T-cell (primary cell): ENCODE measurements around the gene ARGLU1. TPM values are rescaled to one million over a fixed set of nuclear protein-coding genes. Genes with fewer than 3 reads are reported as not detected.

Experiments
- ATAC-seq, 4 experiments: fragments of 200-7000 bp in 3 of 4; fragments of 150-1000 bp in 1 of 4; cut with Tn5 transposase; replicated peaks in 1 of 4; 1 replicate in 3 of 4; 2 replicates in 1 of 4; pipeline ENCODE4 v1.10.0; 2021; ENCODE audit warnings: moderate library complexity in 3 of 4, mild to moderate bottlenecking in 2 of 4, moderate number of reproducible peaks in 1 of 4
- CTCF ChIA-PET, 2 donors: fragments of 300-600 bp; sonication (Branson Sonifier 250); formaldehyde crosslinking; loops; one replicate each; lab custom pipeline; 2022; ENCODE audit warnings: antibody characterized with exemption in 2 of 2; lab: Charles Lee
- POLR2A ChIA-PET, 2 donors: fragments of 300-600 bp; sonication (Branson Sonifier 250); formaldehyde crosslinking; loops; one replicate each; lab custom pipeline; 2022; ENCODE audit warnings: antibody characterized with exemption in 2 of 2; lab: Charles Lee
- DNase-seq, 35 experiments: peaks; one replicate each; pipeline versions ENCODE4 v3.0.0 to v3.0.0-alpha.2; 2013 to 2023
- H3K27ac ChIP-seq: one replicate; pipeline ENCODE4 v1.5.1; 2013; ENCODE audit warnings: low read length
- H3K27me3 ChIP-seq, 2 experiments: replicated peaks in 1 of 2; 1 replicate in 1 of 2; 2 replicates in 1 of 2; pipeline versions ENCODE4 v1.6.1 to v1.7.0; 2013; ENCODE audit warnings: low read length in 1 of 2, mixed read lengths in 1 of 2; ENCODE audit not compliant: control insufficient read depth in 2 of 2, insufficient read depth in 2 of 2; ENCODE audit errors: extremely low read depth in 1 of 2
- H3K36me3 ChIP-seq, 2 donors: 1 replicate in 1 of 2; 2 replicates in 1 of 2; pipeline versions ENCODE4 v1.6.1 to v1.7.0; 2013; ENCODE audit warnings: low read length in 1 of 2; ENCODE audit not compliant: control insufficient read depth in 2 of 2, insufficient read depth in 1 of 2; ENCODE audit errors: extremely low read depth in 1 of 2
- H3K4me1 ChIP-seq, 2 experiments: 1 replicate in 1 of 2; 2 replicates in 1 of 2; pipeline versions ENCODE4 v1.6.1 to v1.7.0; 2013; ENCODE audit warnings: low read length in 2 of 2, mixed read lengths in 1 of 2; ENCODE audit not compliant: insufficient read depth in 2 of 2, control insufficient read depth in 1 of 2; ENCODE audit errors: extremely low read depth in 1 of 2
- H3K4me3 ChIP-seq, 2 donors: 1 replicate in 1 of 2; 2 replicates in 1 of 2; pipeline versions ENCODE4 v1.5.1 to v1.7.0; 2013; ENCODE audit warnings: mild to moderate bottlenecking in 2 of 2, low read length in 1 of 2, moderate library complexity in 1 of 2; ENCODE audit not compliant: control insufficient read depth in 1 of 2; ENCODE audit errors: extremely low read depth in 1 of 2
- H3K9me3 ChIP-seq: 2 replicates; pipeline ENCODE4 v1.7.0; 2013
- H3K27ac Mint-ChIP-seq, 2 donors: one replicate each; pipeline ENCODE4 v1.8.0; 2020 to 2021; ENCODE audit warnings: mild to moderate bottlenecking in 2 of 2, mixed read lengths in 2 of 2
- H3K27me3 Mint-ChIP-seq, 2 donors: one replicate each; pipeline ENCODE4 v1.8.0; 2021 to 2022; ENCODE audit warnings: mixed read lengths in 2 of 2
- H3K36me3 Mint-ChIP-seq: one replicate; pipeline ENCODE4 v1.8.0; 2021; ENCODE audit warnings: mixed read lengths
- H3K4me1 Mint-ChIP-seq, 3 donors: one replicate each; pipeline ENCODE4 v1.8.0; 2020 to 2022; ENCODE audit warnings: mixed read lengths in 3 of 3, mild to moderate bottlenecking in 1 of 3
- H3K4me3 Mint-ChIP-seq, 3 donors: one replicate each; pipeline ENCODE4 v1.8.0; 2020 to 2022; ENCODE audit warnings: mild to moderate bottlenecking in 3 of 3, mixed read lengths in 3 of 3, moderate library complexity in 3 of 3
- H3K9me3 Mint-ChIP-seq, 3 donors: one replicate each; pipeline ENCODE4 v1.8.0; 2020 to 2022; ENCODE audit warnings: mixed read lengths in 3 of 3
- WGBS: methylation state at CpG from one replicate; pipeline ENCODE4 v1.1.5; 2013; ENCODE audit warnings: missing lambda C conversion rate; ENCODE audit not compliant: insufficient coverage; 5-methylcytosine and 5-hydroxymethylcytosine counted together
- total RNA-seq, 35 experiments: library from RNA in 6 of 35; stranded (reverse) in 6 of 35; fragments of 120-200 nt in 1 of 35; gene quantifications; one replicate each; pipeline versions ENCODE4 v1.2.1 to v1.2.4 and lab custom pipeline; 2013 to 2026

The ARGLU1 gene
- total RNA-seq, 5 donors from 2014 or later (not counting 1 experiment from before 2014, with no cell fraction given) = 158 to 197 (median 184) TPM

DNA sequence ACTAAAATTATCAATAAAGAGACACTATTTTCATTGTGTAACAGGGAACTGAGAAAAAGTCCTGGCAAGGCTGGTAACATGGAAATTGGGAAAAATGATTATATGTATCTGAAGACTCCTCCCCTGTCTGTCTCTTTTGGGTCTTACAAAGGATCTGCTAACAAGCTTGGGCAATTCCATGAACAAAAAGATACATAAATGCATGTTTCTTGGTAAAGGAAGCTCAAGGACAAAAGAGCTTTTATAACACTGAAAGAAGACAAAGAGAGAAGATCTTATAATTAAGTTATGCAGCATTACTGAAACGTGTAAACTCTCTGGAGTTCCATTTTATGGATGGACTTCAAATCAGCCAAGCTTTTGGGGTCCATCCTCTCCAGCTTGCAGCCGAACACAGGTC lies 61.7 kb downstream of the ARGLU1 start:
- ChIA-PET CTCF (no interaction called here), POLR2A (no interaction called here)
- Histone ChIP-seq H3K27ac (no peak overlapping the region), H3K9me3 (no peaks in the 10 kb centered on the region), H3K36me3 (no peaks in the 10 kb centered on the region), H3K4me3 (no peak overlapping the region), H3K27me3 (no peaks in the 10 kb centered on the region), H3K4me1 (no peaks in the 10 kb centered on the region)
- H3K4me1 Mint-ChIP-seq = no peaks in the 10 kb centered on the region
- WGBS = no CpG with 5 or more reads among the region's 2 CpGs
- ATAC-seq (no peak), DNase-seq (no peak)
- H3K27me3 Mint-ChIP-seq = peaks cover 4 to 16% of the 10 kb centered on the region in 2 donors
- no peak overlapping the region for H3K27ac Mint-ChIP-seq
- no peaks in the 10 kb centered on the region for H3K9me3 Mint-ChIP-seq
- H3K4me3 Mint-ChIP-seq = no peak overlapping the region
- no peaks in the 10 kb centered on the region for H3K36me3 Mint-ChIP-seq

DNA sequence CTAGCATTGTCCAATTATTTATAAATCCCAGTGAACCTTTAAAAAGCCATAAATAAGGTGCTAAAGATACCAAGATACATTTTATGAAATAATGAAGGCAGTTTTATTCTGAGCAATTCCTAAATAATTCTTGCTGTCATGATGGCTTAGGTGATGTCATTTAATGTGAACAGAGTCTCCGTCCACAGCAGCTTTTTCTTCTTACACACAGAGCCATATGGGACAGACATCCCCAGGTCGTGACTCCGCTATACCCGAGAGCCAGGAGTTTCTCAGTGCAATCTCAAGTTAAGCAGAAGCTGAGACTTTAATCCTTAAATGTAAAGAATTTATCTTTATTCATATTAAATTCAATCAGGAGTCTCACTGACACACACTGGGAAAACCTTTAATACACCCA lies 62.2 kb downstream of the ARGLU1 start:
- Histone ChIP-seq H3K27me3 (no peaks in the 10 kb centered on the region), H3K4me3 (no peak overlapping the region), H3K4me1 (no peaks in the 10 kb centered on the region), H3K9me3 (no peaks in the 10 kb centered on the region), H3K27ac (no peak overlapping the region), H3K36me3 (no peaks in the 10 kb centered on the region)
- no peak for ATAC-seq
- Mint-ChIP-seq H3K27me3 (peaks cover 4 to 13% of the 10 kb centered on the region in 2 donors), H3K4me1 (no peaks in the 10 kb centered on the region), H3K36me3 (no peaks in the 10 kb centered on the region), H3K27ac (no peak overlapping the region), H3K9me3 (no peaks in the 10 kb centered on the region), H3K4me3 (no peak overlapping the region)
- DNase-seq = no peak
- no CpG with 5 or more reads among the region's 4 CpGs for WGBS
- CTCF ChIA-PET = no interaction called here
- POLR2A ChIA-PET = no interaction called here

- Mint-ChIP-seq H3K27me3 (peaks cover 9 to 18% of the 10 kb centered on the region in 2 donors), H3K9me3 (no peaks in the 10 kb centered on the region), H3K27ac (no peak overlapping the region), H3K4me1 (no peaks in the 10 kb centered on the region), H3K4me3 (no peak overlapping the region), H3K36me3 (no peaks in the 10 kb centered on the region)
- Histone ChIP-seq H3K9me3 (no peaks in the 10 kb centered on the region), H3K4me1 (no peaks in the 10 kb centered on the region), H3K27ac (no peak overlapping the region), H3K4me3 (no peak overlapping the region), H3K36me3 (no peaks in the 10 kb centered on the region), H3K27me3 (no peaks in the 10 kb centered on the region)
- POLR2A ChIA-PET = no interaction called here
- WGBS = no CpG with 5 or more reads among the region's 4 CpGs
- CTCF ChIA-PET = no interaction called here
- DNase-seq = no peak
- no peak for ATAC-seq
These were observed 62.6 kb downstream of the ARGLU1 start for GRCh38 chr13:106505295-106505694.

- ATAC-seq (no peak), DNase-seq (no peak)
- Mint-ChIP-seq H3K27me3 (peaks cover 20 to 25% of the 10 kb centered on the region in 2 donors), H3K9me3 (no peaks in the 10 kb centered on the region), H3K4me1 (peaks cover 0 to 2% (median 0%) of the 10 kb centered on the region in 3 donors), H3K36me3 (no peaks in the 10 kb centered on the region), H3K27ac (no peak overlapping the region), H3K4me3 (no peak overlapping the region)
- 88% methylated on average over 6 of the region's 9 CpGs for WGBS
- POLR2A ChIA-PET = no interaction called here
- Histone ChIP-seq H3K9me3 (no peaks in the 10 kb centered on the region), H3K4me1 (no peaks in the 10 kb centered on the region), H3K36me3 (no peaks in the 10 kb centered on the region), H3K27ac (no peak overlapping the region), H3K4me3 (no peak overlapping the region), H3K27me3 (no peaks in the 10 kb centered on the region)
- CTCF ChIA-PET = no interaction called here
These were observed 64.0 kb downstream of the ARGLU1 start for GRCh38 chr13:106503730-106504453.

GRCh38 chr13:106503272-106503671 lies 64.7 kb downstream of the ARGLU1 start:
- CTCF ChIA-PET = interaction anchor here in 1 of 2 donors (0.6 kb wide), 1 partner anchor 1128 kb away, joined by 4 read pairs; no protein-coding TSS in a partner anchor
- H3K9me3 Mint-ChIP-seq = no peaks in the 10 kb centered on the region
- POLR2A ChIA-PET = no interaction called here
- no peak overlapping the region for H3K27ac Mint-ChIP-seq
- WGBS = no CpG with 5 or more reads among the region's 5 CpGs
- H3K4me1 ChIP-seq = no peaks in the 10 kb centered on the region
- H3K4me3 Mint-ChIP-seq = no peak overlapping the region
- DNase-seq (no peak), ATAC-seq (no peak)
- H3K9me3 ChIP-seq = no peaks in the 10 kb centered on the region
- peaks cover 20 to 25% of the 10 kb centered on the region in 2 donors for H3K27me3 Mint-ChIP-seq
- H3K27ac ChIP-seq = no peak overlapping the region
- H3K4me3 ChIP-seq = no peak overlapping the region
- peaks cover 0 to 2% (median 0%) of the 10 kb centered on the region in 3 donors for H3K4me1 Mint-ChIP-seq
- no peaks in the 10 kb centered on the region for H3K27me3 ChIP-seq
- no peaks in the 10 kb centered on the region for H3K36me3 ChIP-seq
- no peaks in the 10 kb centered on the region for H3K36me3 Mint-ChIP-seq

DNA sequence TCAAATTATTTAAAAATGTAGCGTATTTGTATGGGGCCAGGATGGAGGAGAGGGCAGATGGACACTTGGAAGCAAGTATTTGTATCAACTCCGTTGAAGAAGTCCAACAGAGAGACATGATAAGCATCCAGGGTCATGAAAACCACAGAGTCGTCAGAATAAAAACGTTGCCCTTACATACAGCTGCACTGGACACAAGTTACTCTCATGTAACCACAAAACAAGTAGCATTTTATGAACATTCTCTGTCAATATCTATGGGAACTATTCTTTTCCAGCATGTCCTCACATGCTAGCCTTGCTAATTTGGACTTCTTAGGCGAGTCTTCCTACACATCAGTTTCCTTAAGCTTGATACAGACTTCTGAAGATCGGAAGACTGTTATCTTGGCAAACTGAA lies 67.5 kb downstream of the ARGLU1 start:
- CTCF ChIA-PET = no interaction called here
- H3K27me3 ChIP-seq = no peaks in the 10 kb centered on the region
- WGBS = 72% methylated on average over 6 of the region's 6 CpGs
- no peaks in the 10 kb centered on the region for H3K36me3 ChIP-seq
- no peak overlapping the region for H3K27ac ChIP-seq
- no peak overlapping the region for H3K4me3 ChIP-seq
- H3K4me1 ChIP-seq = no peaks in the 10 kb centered on the region
- no peak for DNase-seq
- Mint-ChIP-seq H3K27me3 (peaks cover 32 to 43% of the 10 kb centered on the region in 2 donors), H3K4me1 (peaks cover 0 to 2% (median 0%) of the 10 kb centered on the region in 3 donors), H3K4me3 (no peak overlapping the region), H3K36me3 (no peaks in the 10 kb centered on the region), H3K9me3 (no peaks in the 10 kb centered on the region), H3K27ac (no peak overlapping the region)
- ATAC-seq = no peak
- POLR2A ChIA-PET = no interaction called here
- no peaks in the 10 kb centered on the region for H3K9me3 ChIP-seq
